Posterior vena cava (tissue), 2 donors: ENCODE results near the gene PCA3. TPM values are rescaled to one million over a fixed set of nuclear protein-coding genes. Genes with fewer than 3 reads are reported as not detected.

Experiments used
- DNase-seq: peaks from one replicate; pipeline ENCODE4 v3.0.0-alpha.2; 2020; ENCODE audit warnings: low spot score
- intact Hi-C, 2 donors: fragments of 100-400 bp; cut with DNase I; formaldehyde crosslinking; loops; one replicate each; pipeline versions ENCODE4 v1.14.1 to v1.14.2; 2022 to 2023
- total RNA-seq, 2 donors: library from RNA; stranded (reverse); fragmentation: NEBNext Ultra II Directional; extraction: Animal tissue kit (Norgen Biotek cat#: 25700); gene quantifications; one replicate each; pipeline ENCODE4 v1.2.1, GENCODE V29; 2021
- donor health status: DM: yes; HTN: yes; CAD: no.
- donor health status: DM: yes; HTN: yes; CAD: no.

Gene PCA3
- total RNA-seq, 2 donors from 2014 or later = 0.24 TPM; not detected in 1

DNA sequence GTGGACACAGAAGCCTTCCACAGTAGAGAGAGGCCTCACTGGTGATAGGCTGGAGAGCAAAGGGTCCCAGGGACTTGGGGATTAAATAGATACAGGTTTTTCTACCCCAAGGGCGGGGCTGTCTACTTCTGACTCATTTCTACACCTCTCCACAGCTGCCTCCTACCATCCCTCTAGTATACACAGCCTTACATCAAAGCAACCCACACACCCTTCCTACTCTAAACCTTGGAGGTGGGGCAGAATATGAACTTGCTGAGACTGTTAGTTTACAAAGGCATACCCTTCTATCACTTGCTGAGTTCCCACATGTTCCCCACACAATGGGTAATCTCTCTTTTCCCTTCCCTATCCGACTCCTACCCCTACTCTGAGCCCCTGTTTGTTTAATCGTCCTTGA, 19.9 kb upstream of the PCA3 start:
- DNase-seq = no peak
- intact Hi-C loops = no loop called here

DNA sequence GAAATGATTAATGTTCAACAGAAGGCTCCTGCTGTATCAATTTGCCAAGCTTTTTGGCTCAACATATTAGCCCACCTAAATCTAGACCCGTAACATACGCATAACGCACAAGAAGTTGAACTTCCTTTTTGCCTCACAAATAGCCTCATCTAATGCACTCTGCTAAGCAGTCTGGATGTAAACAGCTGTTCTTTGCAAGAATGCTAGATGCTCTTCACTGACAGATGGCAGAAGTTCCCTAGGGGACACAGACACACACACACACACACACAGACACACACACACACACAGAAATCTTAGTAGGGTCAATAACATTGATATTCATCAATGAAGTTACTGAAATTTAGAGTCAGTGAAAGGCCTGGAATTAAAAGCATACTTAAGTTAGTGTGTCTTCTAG, 13.2 kb upstream of the PCA3 start:
- intact Hi-C loops = no loop called here
- no peak for DNase-seq

DNA sequence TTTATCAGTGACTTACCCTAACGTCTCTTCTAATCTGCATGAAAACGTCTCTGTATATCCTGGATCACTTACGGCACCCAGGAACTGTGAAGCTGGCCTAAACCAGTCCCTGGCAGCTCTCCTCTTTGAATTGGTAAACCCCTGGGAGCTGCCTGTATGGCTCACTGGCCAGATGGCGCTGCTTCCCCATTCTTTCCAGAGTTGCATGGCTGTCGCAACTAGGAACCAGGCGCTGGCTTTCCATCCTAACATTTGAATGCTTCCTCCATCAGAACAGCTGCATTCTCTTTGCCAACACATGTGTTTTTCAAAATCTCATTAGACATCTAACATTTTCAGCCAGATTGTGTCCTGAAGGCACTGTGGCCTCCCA, 8.0 kb upstream of the PCA3 start:
- DNase-seq = no peak
- intact Hi-C loops = no loop called here

DNA sequence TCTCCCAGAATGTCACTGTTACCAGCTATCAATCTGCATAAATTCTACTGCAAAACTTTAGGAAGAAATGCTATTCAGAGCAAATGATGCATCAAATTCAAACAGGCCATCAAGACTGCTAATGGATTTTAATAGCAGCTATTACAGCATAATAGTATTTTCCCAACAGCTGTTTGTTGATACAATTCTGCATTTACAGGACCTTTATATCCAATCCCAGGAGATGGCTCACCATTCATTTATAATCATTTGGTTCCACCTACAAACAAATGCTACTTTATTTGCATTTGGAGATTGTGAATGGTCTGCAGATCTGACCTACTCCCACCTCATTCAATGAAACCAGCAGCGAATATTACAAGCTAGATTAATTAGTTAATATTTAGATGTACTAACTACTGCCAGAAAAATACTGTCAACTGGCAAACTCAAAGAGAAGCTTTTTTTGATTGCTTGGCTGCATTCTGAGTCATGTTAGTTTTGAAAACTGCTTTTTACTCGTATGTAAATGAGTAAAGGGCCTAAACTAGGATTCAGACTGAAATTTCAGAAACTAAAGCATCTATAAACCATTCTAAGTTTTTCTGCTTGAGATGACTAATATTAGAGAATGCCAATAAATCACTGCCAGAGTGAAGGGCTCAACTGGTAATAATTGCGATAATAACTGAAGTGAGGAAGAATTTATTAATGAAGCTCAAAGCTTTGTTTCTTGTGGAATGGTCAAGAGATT, 7.1 kb upstream of the PCA3 start:
- intact Hi-C loops = no loop called here
- no peak for DNase-seq

DNA sequence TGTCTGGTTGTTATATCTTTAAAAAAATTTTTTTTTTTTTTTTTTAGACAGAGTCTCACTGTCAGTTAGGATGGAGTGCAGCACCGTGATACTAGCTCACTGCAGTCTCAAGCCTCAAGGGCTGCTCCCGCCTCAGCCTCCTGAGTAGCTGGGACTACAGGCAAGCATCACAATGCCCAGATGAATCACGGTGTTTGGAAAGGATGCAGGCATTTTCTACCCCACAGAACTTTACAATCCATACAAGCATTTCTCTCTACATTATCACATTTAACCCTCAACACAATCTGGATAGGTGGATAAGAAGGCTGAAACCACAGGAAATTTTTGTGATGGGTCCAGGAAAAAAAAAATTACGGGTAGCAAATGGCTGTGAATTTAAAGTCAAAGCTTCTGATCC, 5.8 kb upstream of the PCA3 start:
- no peak for DNase-seq
- intact Hi-C loops = no loop called here

DNA sequence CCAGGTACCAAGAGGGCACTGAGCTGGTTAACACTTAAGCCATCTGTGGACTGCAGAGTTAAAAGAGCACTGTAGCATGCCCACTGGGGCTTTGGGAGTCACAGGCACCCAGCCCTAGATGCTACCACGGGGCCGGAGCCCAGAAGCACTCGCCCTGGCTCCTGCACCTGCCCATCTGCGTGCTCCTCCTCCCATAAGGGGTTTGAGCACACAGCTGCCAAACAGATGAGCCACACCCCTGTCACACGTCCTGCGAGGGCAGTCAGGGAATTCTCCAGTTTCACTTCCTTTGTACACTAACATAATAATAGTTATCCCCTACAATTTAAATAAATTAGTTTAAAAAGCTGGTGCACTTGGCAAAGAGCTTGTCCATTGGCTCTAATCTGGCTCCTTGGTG, 4.5 kb upstream of the PCA3 start:
- intact Hi-C loops = no loop called here
- DNase-seq = no peak

DNA sequence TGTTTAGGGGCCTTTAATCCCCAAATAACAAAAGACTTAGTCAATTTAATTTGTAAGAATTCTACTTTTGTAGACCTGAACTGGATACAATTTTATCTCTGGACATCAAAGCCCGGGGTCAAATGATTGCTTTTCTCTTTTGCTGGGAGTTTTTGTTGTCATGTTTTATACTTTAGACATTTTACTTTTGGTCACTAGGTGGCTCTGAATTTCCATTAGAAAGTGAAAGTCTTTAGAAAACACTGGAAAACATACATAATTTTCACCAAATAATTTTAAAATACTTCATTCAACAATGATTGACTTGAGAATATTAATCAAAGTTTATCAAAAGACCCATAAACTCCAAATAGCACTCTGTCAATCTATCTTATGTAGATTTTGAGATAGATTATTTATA, 2.8 kb upstream of the PCA3 start:
- DNase-seq = no peak
- intact Hi-C loops = no loop called here

DNA sequence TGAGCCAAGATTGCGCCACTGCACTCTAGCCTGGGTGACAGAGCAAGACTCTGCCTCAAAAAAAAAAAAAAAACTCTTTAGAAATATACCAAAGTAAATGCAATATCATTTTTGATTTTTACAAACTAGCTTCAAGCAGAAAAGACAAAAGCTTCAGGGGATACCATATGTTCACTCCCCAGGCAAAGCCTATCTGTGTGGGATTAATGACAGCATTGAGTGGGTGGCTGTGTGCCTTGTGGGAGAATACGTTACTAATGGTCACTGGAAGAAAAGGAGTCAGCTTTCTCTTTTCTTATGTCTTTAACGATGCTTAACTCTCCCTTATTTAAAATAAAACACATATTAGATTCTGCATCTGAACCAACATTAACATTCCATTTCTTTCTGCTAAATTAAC, 1.9 kb downstream of the PCA3 start:
- DNase-seq = no peak
- intact Hi-C loops = no loop called here

DNA sequence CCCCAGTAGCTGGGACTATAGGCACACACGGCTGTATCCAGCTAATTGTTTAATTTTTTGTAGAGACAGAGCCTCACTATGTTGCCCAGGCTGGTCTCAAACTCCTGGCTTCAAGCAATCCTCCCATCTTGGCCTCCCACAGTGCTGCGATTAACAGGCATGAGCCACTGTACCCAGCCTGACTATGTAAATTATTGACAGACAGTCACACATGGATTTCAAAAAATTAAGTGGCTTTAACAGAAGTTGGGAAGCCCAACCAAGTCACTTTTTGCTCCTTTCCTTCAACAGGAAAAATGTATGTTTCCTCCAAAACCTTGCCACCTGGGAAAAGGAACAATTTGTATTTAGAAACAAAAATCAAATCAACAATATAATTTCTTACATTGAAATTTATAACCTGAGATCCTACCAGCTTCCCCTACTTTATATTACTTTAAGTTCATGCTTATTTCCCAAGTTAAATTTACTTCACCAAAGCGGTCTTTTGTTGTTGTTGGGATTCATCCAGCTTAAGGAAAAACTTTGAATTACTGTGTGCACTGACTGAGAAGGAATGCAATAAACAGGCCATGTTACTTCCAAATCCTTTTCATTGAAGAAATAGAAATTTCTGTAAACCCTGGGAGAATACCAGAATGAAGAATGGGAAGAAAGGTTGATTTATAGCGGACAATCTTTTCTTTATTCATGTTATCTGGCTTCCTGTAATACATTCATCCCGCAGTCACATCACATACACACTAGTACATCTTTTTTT, 8.6 kb downstream of the PCA3 start:
- no peak for DNase-seq
- intact Hi-C loops = no loop called here

DNA sequence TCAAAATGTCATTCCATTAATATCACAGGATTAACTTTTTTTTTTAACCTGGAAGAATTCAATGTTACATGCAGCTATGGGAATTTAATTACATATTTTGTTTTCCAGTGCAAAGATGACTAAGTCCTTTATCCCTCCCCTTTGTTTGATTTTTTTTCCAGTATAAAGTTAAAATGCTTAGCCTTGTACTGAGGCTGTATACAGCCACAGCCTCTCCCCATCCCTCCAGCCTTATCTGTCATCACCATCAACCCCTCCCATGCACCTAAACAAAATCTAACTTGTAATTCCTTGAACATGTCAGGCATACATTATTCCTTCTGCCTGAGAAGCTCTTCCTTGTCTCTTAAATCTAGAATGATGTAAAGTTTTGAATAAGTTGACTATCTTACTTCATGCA, 20.6 kb downstream of the PCA3 start:
- intact Hi-C loops = no loop called here
- no peak for DNase-seq

DNA sequence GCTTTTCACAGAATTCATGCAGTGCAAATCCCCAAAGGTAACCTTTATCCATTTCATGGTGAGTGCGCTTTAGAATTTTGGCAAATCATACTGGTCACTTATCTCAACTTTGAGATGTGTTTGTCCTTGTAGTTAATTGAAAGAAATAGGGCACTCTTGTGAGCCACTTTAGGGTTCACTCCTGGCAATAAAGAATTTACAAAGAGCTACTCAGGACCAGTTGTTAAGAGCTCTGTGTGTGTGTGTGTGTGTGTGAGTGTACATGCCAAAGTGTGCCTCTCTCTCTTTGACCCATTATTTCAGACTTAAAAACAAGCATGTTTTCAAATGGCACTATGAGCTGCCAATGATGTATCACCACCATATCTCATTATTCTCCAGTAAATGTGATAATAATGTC, 21.3 kb downstream of the PCA3 start:
- intact Hi-C loops = no loop called here
- DNase-seq = no peak

DNA sequence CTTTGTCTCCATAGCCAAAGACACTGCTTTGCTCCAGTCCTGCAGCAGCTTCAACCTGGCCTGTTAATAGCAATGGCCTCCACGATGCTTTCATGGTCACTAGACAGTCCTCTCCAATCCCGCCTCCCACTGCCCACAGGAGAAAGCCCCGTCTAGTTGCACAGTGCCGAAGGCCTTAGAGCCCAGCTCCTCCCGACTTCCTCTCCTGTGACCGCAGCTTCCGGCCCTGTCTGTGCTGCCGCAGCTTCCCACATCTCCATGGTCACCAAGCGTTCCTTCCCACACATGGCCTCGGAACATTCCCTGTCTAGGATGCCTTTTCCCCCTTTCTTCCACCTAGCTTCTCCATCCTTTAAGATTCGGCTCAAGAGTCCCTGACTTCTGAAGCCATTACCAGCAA, 23.4 kb downstream of the PCA3 start:
- peak; percentile 58 for DNase-seq
- intact Hi-C loops = no loop called here

DNA sequence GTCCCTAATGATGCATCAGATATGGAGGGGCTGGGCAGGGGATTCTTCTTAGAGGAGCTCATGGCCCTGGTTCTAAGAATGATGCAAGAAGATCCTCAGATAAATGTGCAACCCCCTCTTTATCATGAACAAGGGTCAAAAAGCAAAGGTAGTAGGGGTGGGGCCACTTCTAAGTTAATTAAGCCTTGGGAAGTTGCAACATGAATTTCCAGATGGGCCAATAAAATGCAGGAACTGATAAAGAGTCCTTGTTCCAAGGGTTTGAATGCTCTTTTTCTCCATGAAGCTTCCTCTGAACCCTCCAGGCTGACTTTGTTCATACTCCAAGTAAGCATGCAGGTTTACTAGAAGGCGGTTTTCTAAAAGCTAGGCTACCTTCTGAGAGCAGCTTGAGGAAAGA, 25.6 kb downstream of the PCA3 start:
- DNase-seq = no peak
- intact Hi-C loops = no loop called here

DNA sequence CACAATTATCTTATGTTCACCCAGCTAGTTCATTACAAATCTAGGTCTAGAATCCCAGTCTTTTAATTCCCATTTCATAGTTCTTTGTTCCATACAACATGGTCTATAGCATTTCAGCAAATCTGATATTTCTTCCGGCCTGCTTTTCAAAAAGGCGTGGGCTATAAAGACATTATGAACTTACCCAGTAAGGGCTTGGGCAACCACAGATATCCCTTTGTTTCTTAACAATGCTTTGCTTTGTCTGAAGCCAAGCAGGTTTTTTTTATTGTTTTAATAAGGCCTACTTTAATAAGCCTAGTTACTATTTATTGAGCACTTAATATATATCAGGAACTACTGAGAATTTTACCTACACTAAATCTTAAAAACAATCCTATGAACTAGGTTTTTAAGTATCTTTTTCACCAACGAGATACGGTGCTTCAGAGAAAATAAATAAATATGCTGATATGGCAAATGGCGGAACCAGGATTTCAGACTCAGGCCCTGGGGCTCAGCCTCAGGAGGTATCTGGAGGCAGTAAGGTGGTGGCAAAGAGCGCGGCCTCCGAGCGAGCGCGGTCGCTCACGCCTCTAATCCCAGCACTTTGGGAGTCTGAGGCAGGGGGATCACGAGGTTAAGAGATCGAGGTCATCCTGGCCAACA, 29.7 kb downstream of the PCA3 start:
- peak; percentile 41 for DNase-seq
- intact Hi-C loops = loop anchor here in 1 of 2 donors (1.0 kb wide), 1 partner anchor 23 kb away; no protein-coding TSS in a partner anchor

DNA sequence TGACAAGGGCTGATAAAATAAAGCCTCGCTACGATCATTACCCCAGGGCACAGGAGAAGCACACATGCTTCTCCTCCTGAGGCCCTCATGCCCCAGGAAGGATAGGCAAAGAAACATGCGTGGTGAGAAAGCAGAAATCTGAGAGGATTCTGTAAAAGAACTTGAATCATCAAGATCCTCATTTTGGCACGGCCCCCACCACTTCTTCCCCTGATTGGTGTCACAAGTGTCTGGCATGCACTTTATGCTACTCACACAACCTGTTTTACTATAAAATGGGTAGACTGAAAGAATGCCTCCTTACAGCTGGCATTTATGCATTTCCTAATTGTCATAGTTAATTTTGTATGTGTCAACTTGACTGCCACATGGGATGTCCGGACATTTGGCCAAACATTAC, 32.1 kb downstream of the PCA3 start:
- no peak for DNase-seq
- intact Hi-C loops = no loop called here

DNA sequence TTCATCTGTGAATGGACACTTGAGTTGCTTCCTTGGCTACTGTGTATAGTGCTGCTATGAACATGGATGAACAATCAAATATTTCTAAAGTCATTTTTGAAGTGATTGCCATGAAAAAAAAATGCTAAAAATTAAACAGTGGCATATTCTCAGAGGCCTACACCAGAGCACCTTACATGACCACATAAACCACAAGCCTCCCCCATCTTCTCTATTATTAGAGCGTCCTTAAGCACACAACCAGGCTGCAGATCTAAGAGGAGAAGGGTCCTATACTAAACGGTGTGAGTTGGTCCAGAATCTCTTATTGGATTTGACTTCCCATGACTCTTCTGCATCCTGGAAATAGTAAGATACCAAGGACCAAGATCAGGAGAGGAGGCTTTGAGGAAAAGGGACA, 34.3 kb downstream of the PCA3 start:
- intact Hi-C loops = no loop called here
- no peak for DNase-seq

DNA sequence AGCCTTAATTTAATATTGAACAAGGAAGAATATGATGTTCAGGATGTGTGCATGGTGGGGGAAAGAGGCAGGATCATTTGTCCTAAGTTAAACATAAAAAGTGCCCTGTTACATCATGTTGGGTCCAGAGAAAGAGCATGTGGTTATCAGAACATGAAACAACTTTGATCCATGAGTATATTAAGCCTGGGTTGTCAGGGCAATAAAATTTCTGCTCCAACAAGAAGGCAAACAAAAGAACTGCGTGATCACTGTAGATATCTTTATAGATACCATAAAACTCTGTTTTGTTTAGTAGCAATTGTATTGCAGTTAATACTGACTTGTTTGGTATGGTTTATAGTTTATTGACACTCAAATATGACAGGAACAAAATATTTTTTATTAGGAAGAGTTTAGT, 35.2 kb downstream of the PCA3 start:
- intact Hi-C loops = no loop called here
- DNase-seq = no peak

DNA sequence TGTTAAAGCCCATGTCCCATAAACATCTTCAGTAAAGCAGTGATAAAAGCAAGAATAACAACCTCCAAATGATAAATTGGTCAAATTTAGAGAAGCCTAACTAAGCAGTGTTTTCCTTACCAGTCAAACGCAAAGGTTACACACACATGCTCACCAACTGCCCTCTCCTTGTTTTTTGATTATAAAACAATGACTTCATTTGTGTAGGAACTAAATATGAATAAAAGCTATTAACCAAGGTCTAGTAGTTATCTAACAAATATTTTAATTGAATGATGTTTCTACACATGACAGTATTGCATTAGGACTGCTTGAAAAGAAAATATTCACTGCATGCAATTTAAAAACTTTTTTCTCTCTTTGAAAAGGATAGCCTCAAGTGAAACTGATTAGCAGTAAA, 36.7 kb downstream of the PCA3 start:
- intact Hi-C loops = loop anchor here in 1 of 2 donors (5.0 to 10.0 kb wide), 3 partner anchors 204 to 599 kb away; no protein-coding TSS in a partner anchor
- no peak for DNase-seq

DNA sequence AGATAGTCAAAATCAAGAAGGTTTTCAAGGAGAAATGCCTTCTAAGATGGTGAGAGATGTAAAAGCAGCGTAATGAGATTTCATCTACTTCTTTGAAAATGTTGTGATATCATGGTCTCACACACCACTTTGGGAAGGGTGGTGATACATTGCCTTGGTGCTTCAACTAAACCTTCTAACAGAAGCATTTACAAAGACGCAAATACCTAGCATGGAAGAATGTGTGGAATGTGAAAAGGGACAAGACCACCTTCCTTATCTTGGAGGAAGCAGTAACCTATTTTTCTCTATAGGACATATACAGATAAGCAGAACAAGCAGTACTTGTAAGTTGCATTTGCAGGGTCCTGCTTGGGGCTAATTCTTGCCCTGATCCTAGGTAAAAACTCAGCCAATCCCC, 38.8 kb downstream of the PCA3 start:
- intact Hi-C loops = loop anchor here in 1 of 2 donors (5.0 to 10.0 kb wide), 3 partner anchors 202 to 601 kb away; no protein-coding TSS in a partner anchor
- DNase-seq = no peak

DNA sequence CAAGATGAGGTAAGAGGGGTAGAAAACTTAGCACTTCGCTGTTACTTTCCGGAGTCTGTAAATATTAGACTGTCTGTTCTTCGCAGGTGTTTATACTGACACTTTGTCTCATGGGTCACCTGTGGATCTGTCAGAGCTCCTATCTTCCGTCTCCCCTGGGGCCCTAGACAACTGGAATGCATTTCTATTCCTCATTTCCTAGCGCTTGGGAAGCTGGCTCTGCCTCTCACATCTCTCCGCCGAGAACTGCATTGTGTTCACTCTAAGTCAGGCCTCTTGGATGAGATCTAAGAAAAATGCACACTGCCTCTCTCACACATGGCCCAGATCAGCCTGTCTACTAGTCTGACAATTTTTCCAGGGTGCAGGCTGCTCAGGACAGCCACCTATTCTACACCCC, 39.5 kb downstream of the PCA3 start:
- intact Hi-C loops = loop anchor here in 1 of 2 donors (5.0 to 10.0 kb wide), 3 partner anchors 201 to 601 kb away; no protein-coding TSS in a partner anchor
- DNase-seq = no peak
